GM21825 (cell line): ENCODE measurements around the gene SYCP2L.
"Not testable (repeated sequence)": the region's sequence is repeated elsewhere in the genome, so short reads cannot be mapped to it uniquely, and the experiment has no call there.

Source experiments
- ATAC-seq: cut with Tn5 transposase; IDR thresholded peaks from one replicate; pipeline ENCODE4 v1.9.1; 2021; ENCODE audit warnings: mild to moderate bottlenecking, moderate library complexity; ENCODE audit not compliant: unreplicated experiment

The SYCP2L gene

GRCh38 chr6:10951675-10952282 is 64.9 kb downstream of the SYCP2L start:
- ATAC-seq = no peak

- ATAC-seq = peak; percentile 88
Measured at GRCh38 chr6:10954590-10955010, 67.7 kb downstream of the SYCP2L start.

- no peak for ATAC-seq
Measured at GRCh38 chr6:10956776-10957175, 69.9 kb downstream of the SYCP2L start.

- no peak for ATAC-seq
Measured at GRCh38 chr6:10957414-10957886, 70.6 kb downstream of the SYCP2L start.

- no peak for ATAC-seq
Measured at GRCh38 chr6:10960171-10960570, 73.3 kb downstream of the SYCP2L start.

GRCh38 chr6:10961837-10962236 is 75.0 kb downstream of the SYCP2L start:
- ATAC-seq = no peak

GRCh38 chr6:10962673-10963072 is 75.8 kb downstream of the SYCP2L start:
- ATAC-seq = peak; percentile 51

- ATAC-seq = no peak
Measured at GRCh38 chr6:10963113-10963512, 76.3 kb downstream of the SYCP2L start.

- ATAC-seq = peak; percentile 84
Measured at GRCh38 chr6:10964684-10965083, 77.8 kb downstream of the SYCP2L start.

GRCh38 chr6:10968776-10969175 is 81.9 kb downstream of the SYCP2L start:
- ATAC-seq = no peak

- ATAC-seq = no peak
Measured at GRCh38 chr6:10970731-10971130, 83.9 kb downstream of the SYCP2L start.

- ATAC-seq = no peak
Measured at GRCh38 chr6:10972196-10972595, 85.3 kb downstream of the SYCP2L start.

- no peak for ATAC-seq
Measured at GRCh38 chr6:10976571-10976970, 89.7 kb downstream of the SYCP2L start.

- ATAC-seq = no peak
Measured at GRCh38 chr6:10977231-10977968, 90.5 kb downstream of the SYCP2L start.

GRCh38 chr6:10979603-10980002 is 92.8 kb downstream of the SYCP2L start:
- no peak for ATAC-seq

- no peak for ATAC-seq
Measured at GRCh38 chr6:10981409-10981808, 94.6 kb downstream of the SYCP2L start.

- not testable (repeated sequence) for ATAC-seq
Measured at GRCh38 chr6:10984959-10985358, 98.1 kb downstream of the SYCP2L start.

GRCh38 chr6:10989587-10989986 is 102.7 kb downstream of the SYCP2L start:
- ATAC-seq = no peak

- ATAC-seq = no peak
Measured at GRCh38 chr6:10991115-10991514, 104.3 kb downstream of the SYCP2L start.

GRCh38 chr6:10993896-10994295 is 107.0 kb downstream of the SYCP2L start:
- no peak for ATAC-seq

GRCh38 chr6:10995114-10995707 is 108.4 kb downstream of the SYCP2L start:
- no peak for ATAC-seq

GRCh38 chr6:10999994-11000393 is 113.1 kb downstream of the SYCP2L start:
- ATAC-seq = no peak
